Cardiac muscle cell (in vitro differentiated cells and primary cell): Measurements from ENCODE around the gene PNRC1. TPM values are rescaled to one million over a fixed set of nuclear protein-coding genes. Genes with fewer than 3 reads are reported as not detected.

Experiments used
- DNase-seq, 2 donors: peaks; one replicate each; pipeline versions ENCODE4 v3.0.0 to v3.0.0-alpha.2; 2010 to 2017; ENCODE audit warnings: low read depth in 1 of 2, low spot score in 1 of 2
- H3K27ac ChIP-seq: fragments of 200-600 bp; sonication (generic); 2 replicates; pipeline ENCODE4 v1.5.1; 2016
- H3K27me3 ChIP-seq: fragments of 200-600 bp; sonication (generic); 2 replicates; pipeline ENCODE4 v1.6.0; 2016; ENCODE audit warnings: control low read depth
- H3K36me3 ChIP-seq: fragments of 200-600 bp; sonication (generic); 2 replicates; pipeline ENCODE4 v1.5.1; 2016; ENCODE audit warnings: control low read depth
- H3K4me1 ChIP-seq: fragments of 200-600 bp; sonication (generic); 2 replicates; pipeline ENCODE4 v1.8.1; 2017; ENCODE audit warnings: low read depth, mild to moderate bottlenecking, mixed run types
- H3K4me3 ChIP-seq: fragments of 200-600 bp; sonication (generic); 2 replicates; pipeline ENCODE4 v1.5.1; 2016; ENCODE audit warnings: mild to moderate bottlenecking
- H3K9me3 ChIP-seq: fragments of 200-600 bp; sonication (generic); 2 replicates; pipeline ENCODE4 v1.5.1; 2017; ENCODE audit warnings: low read depth, mild to moderate bottlenecking, control low read depth
- CTCF ChIP-seq: IDR thresholded peaks from 2 replicates; pipeline ENCODE4 v1.5.1; 2012; ENCODE audit warnings: low read depth, mild to moderate bottlenecking, low read length
- polyA plus RNA-seq: library from polyadenylated mRNA; unstranded; fragments of >200 nt; fragmentation: Nextera tagmentation; extraction: Ambion mirVana; gene quantifications from 2 replicates; pipeline ENCODE4 v1.2.1, GENCODE V29; 2016
- total RNA-seq: library from RNA; depleted of rRNA; stranded (reverse); fragments of >200 nt; gene quantifications from 2 replicates; pipeline ENCODE4 v1.2.3, GENCODE V29; 2016

Gene PNRC1
- total and polyA plus RNA-seq, 2 experiments from 2014 or later, result 231 to 285 TPM

- no peak overlapping the region for H3K4me3 ChIP-seq
- H3K27me3 ChIP-seq, result peaks cover 5% of the 10 kb centered on the region
- no peaks in the 10 kb centered on the region for H3K36me3 ChIP-seq
- no peaks in the 10 kb centered on the region for H3K4me1 ChIP-seq
- no peak for DNase-seq
- TF ChIP-seq CTCF, result no peak
- H3K9me3 ChIP-seq, result no peaks in the 10 kb centered on the region
- H3K27ac ChIP-seq, result no peak overlapping the region
These were observed 54.2 kb downstream of the PNRC1 start for GRCh38 chr6:89134723-89135122.

Other genes starting within 250 kb of the PNRC1 start
- 12.5 and 15.9 TPM in 2 replicates for gene RNGTT, start 117.1 kb upstream of the PNRC1 start, total RNA-seq
- 10.9 and 12.4 TPM in 2 replicates for gene RNGTT, start 117.1 kb upstream of the PNRC1 start, polyA plus RNA-seq
- gene SRSF12, start 37.3 kb downstream of the PNRC1 start, total RNA-seq, result 4.1 and 5.1 TPM in 2 replicates
- gene SRSF12, start 37.3 kb downstream of the PNRC1 start, polyA plus RNA-seq, result 7.0 and 9.9 TPM in 2 replicates
- 8.9 and 11.4 TPM in 2 replicates for gene PM20D2, start 65.3 kb downstream of the PNRC1 start, total RNA-seq
- gene PM20D2, start 65.3 kb downstream of the PNRC1 start, polyA plus RNA-seq, result 10.6 and 12.2 TPM in 2 replicates
- gene GABRR1, start 136.6 kb downstream of the PNRC1 start, total RNA-seq, result not detected in 2 replicates
- not detected in 2 replicates for gene GABRR1, start 136.6 kb downstream of the PNRC1 start, polyA plus RNA-seq
- gene GABRR2, start 234.5 kb downstream of the PNRC1 start, total RNA-seq, result 0.39 and 0.83 TPM in 2 replicates
- gene GABRR2, start 234.5 kb downstream of the PNRC1 start, polyA plus RNA-seq, result 0.31 and 0.50 TPM in 2 replicates